ENCODE data around the gene FCRL5.

- no peak for TF ChIP-seq CTCF (IDR thresholded peaks at IDR 0.05)
- TF ChIP-seq POLR2A (IDR thresholded peaks at IDR 0.05): no peak
Observed at GRCh38 chr1:157490467-157491165, 61.7 kb downstream of the FCRL5 start.
